ENCODE data around the gene SHROOM2. TPM values are rescaled to one million over a fixed set of nuclear protein-coding genes. Genes with fewer than 3 reads are reported as not detected.

SHROOM2 gene
- total and polyA plus RNA-seq, 9 of the 15 experiments (the other 6 are each of a cell fraction or from before 2014, with no cell fraction given): not detected

DNA sequence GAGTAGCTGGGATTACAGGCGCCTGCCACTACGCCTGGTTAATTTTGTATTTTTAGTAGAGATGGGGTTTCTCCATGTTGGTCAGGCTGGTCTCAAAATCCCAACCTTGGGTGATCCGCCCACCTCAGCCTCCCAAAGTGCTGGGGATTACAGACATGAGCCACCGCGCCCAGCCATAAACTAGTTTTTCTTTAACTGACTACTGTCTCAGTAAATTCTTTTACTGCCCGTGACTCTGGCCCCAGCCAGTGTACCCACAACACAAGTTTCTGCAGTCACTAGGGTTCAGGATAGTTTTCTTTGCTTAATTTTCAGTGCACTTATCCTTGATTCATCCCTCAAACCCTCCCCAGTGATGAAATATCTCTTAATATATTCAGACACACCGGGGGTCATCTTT, 8.3 kb downstream of the SHROOM2 start (continued):
- TF ChIP-seq ELK3 (CRISPR knock-in tag; IDR thresholded peaks at IDR 0.05): no peak
- no peak for TF ChIP-seq SIN3A (IDR thresholded peaks at IDR 0.05; ENCODE audit: borderline replicate concordance in 2 of 2, control insufficient read depth in 1 of 2, low read depth in 2 of 2, low read length in 2 of 2)
- TF ChIP-seq ZNF780A (CRISPR knock-in tag; IDR thresholded peaks at IDR 0.05): no peak
- TF ChIP-seq, protein P1, sequence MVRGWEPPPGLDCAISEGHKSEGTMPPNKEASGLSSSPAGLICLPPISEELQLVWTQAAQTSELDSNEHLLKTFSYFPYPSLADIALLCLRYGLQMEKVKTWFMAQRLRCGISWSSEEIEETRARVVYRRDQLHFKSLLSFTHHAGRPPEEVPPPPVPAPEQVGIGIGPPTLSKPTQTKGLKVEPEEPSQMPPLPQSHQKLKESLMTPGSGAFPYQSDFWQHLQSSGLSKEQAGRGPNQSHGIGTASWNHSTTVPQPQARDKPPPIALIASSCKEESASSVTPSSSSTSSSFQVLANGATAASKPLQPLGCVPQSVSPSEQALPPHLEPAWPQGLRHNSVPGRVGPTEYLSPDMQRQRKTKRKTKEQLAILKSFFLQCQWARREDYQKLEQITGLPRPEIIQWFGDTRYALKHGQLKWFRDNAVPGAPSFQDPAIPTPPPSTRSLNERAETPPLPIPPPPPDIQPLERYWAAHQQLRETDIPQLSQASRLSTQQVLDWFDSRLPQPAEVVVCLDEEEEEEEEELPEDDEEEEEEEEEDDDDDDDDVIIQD (CRISPR knock-in tag; IDR thresholded peaks at IDR 0.05): no peak
- no peak for TF ChIP-seq SOX6 (IDR thresholded peaks at IDR 0.05)
- no peak for TF ChIP-seq ZNF354B (CRISPR knock-in tag; IDR thresholded peaks at IDR 0.05)

DNA sequence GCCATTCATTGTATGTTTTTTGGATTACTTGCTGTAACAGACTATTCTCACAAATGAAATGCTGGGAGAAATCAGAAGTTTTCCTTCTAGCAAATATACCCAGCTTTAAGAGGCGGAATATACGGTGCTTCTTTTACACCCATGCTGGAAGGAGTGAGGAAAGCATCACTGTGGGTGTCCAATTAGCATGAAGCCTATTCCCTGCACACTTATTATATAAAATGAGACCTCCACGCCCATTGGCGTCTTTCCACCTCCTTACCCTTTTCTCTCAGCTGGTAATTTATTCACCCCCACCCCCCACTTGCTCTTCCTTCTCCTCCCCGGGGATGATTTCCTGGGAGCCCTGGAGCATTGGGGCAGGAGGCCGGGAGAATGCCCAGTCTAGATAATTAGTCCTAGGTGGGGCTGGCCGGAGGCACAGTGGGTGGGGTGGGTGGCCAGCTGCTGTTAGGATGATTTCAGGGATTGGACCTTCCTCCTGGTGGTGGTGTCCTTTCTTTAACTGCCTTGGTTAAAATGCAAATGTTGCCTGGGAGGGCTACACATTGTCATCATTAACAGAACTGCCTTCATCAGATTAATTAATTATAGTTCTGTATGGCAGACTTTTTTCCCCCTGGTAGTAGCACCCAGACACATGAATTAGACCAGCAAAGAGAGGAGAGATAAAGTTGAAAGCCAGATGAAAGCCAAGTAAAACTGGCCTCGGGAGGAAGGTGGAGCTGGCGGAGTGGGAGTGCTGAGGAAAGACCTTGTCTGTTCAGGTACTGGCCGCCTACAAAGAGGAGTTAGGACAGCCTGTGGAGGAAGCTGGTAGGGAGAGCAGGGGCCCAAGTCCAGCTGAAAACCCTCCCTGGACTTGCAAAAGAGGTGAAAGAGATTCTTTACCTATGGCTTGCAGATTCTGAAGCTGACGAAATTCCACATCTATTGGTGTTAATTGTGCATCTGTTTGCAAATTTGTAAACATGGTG, 11.4 kb downstream of the SHROOM2 start:
- FAIRE-seq: no peak
- H3K27ac ChIP-seq (ENCODE audit: extremely low read depth, low read depth, low read length): no peak overlapping the region
- no peaks in the 10 kb centered on the region for H3K79me2 ChIP-seq (ENCODE audit: control insufficient read depth, insufficient read depth, low read length)
- H3K36me3 ChIP-seq (ENCODE audit: control insufficient read depth, insufficient read depth, low read length): no peaks in the 10 kb centered on the region
- intact Hi-C loops (cut with micrococcal nuclease): no loop called here
- no peak overlapping the region for H2AFZ ChIP-seq (ENCODE audit: low read depth, low read length)
- H3K27me3 ChIP-seq (ENCODE audit: control insufficient read depth in 2 of 2, insufficient read depth in 2 of 2, low read length in 2 of 2): no peaks in the 10 kb centered on the region
- ChIA-PET POLR2A (interaction anchor here (1.4 kb wide), 1 partner anchor 9 kb away, joined by 3 read pairs; no protein-coding TSS in a partner anchor), CTCF (ENCODE audit: low intra/inter-chr PET ratio) (no interaction called here)
- 3% methylated on average over 5 of the region's 11 CpGs for WGBS (ENCODE audit: insufficient coverage, low coverage, missing lambda C conversion rate)
- ATAC-seq: no peak
- H3K4me2 ChIP-seq (ENCODE audit: insufficient read depth, low read length): no peak overlapping the region
- H3K4me1 ChIP-seq (replicated peaks in 1 of 2; ENCODE audit: control insufficient read depth in 2 of 2, insufficient read depth in 2 of 2, low read length in 2 of 2): no peaks in the 10 kb centered on the region
- no peak overlapping the region for H3K4me3 ChIP-seq
- H3K9ac ChIP-seq (ENCODE audit: insufficient read depth in 1 of 2, low read depth in 2 of 2, low read length in 2 of 2): no peak overlapping the region
- DNase-seq (ENCODE audit: extremely low read depth in 1 of 4, low spot score in 3 of 4): no peak
- H4K20me1 ChIP-seq (replicated peaks; ENCODE audit: control insufficient read depth, insufficient read depth, low read length): no peaks in the 10 kb centered on the region
- H3K9me3 ChIP-seq (replicated peaks; ENCODE audit: control insufficient read depth, insufficient read depth, low read depth, low read length): no peaks in the 10 kb centered on the region
- BruUV-seq (replicated peaks): no TSS peak
- in situ Hi-C loops (cut with MboI): no loop called here
- no peaks in the 10 kb centered on the region for H3K9me1 ChIP-seq (ENCODE audit: control insufficient read depth, insufficient read depth, low read length)
- TF ChIP-seq POLR3A (IDR thresholded peaks at IDR 0.05; ENCODE audit: borderline replicate concordance, extremely low read depth, insufficient read depth, insufficient read length) (no peak), MEIS2 (IDR thresholded peaks at IDR 0.05; ENCODE audit: partially characterized antibody) (no peak), SMAD3 (CRISPR knock-in tag; conservative IDR thresholded peaks at IDR 0.05) (no peak), BRD9 (IDR thresholded peaks at IDR 0.05; ENCODE audit: low read depth, partially characterized antibody) (no peak), KAT7 (CRISPR knock-in tag; IDR thresholded peaks at IDR 0.05; ENCODE audit: borderline replicate concordance) (no peak), GABPB1 (CRISPR knock-in tag; IDR thresholded peaks at IDR 0.05) (no peak), SIRT6 (IDR thresholded peaks at IDR 0.05; ENCODE audit: low read depth, low read length) (no peak), ZNF77 (CRISPR knock-in tag; IDR thresholded peaks at IDR 0.05) (no peak), TFAM (CRISPR knock-in tag; conservative IDR thresholded peaks at IDR 0.05) (no peak), RUNX1 (IDR thresholded peaks at IDR 0.05; ENCODE audit: low read depth) (no peak), HMGXB4 (CRISPR knock-in tag; IDR thresholded peaks at IDR 0.05) (no peak)
